Upper lobe of left lung (tissue), 4 donors: ENCODE data around the gene CDH13.

Source experiments
- CTCF ChIP-seq, 6 experiments: fragments of 450-650 bp in 4 of 6; fragments of 200-600 bp in 2 of 6; sonication (generic) in 2 of 6; IDR thresholded peaks; one replicate each; pipeline ENCODE4 v1.5.1; 2016 to 2019; ENCODE audit warnings: antibody characterized with exemption in 6 of 6
- EP300 ChIP-seq, 4 donors: sonication (generic); formaldehyde crosslinking; IDR thresholded peaks; one replicate each; pipeline ENCODE4 v1.5.1; 2017; ENCODE audit warnings: antibody characterized with exemption in 4 of 4, control low read depth in 2 of 4
- POLR2A ChIP-seq, 4 donors: fragments of 450-650 bp; IDR thresholded peaks; one replicate each; pipeline ENCODE4 v1.5.1; 2016 to 2017; ENCODE audit warnings: antibody characterized with exemption in 4 of 4, mild to moderate bottlenecking in 2 of 4
- POLR2AphosphoS5 ChIP-seq, 2 donors: sonication (generic); formaldehyde crosslinking; IDR thresholded peaks; one replicate each; pipeline ENCODE4 v1.5.1; 2017; ENCODE audit warnings: antibody characterized with exemption in 2 of 2

GRCh38 chr16:82603784-82604411, 22.9 kb upstream of the CDH13 start:
- TF ChIP-seq CTCF (IDR thresholded peaks at IDR 0.05) (peak in 5 of 6 experiments; percentile 28 to 49 (median 40)), POLR2A (IDR thresholded peaks at IDR 0.05) (no peak), EP300 (IDR thresholded peaks at IDR 0.05) (no peak), POLR2AphosphoS5 (IDR thresholded peaks at IDR 0.05) (no peak)
